A673 (cell line): ENCODE measurements around the gene GSG1L. TPM values are rescaled to one million over a fixed set of nuclear protein-coding genes. Genes with fewer than 3 reads are reported as not detected.

Experiments
- BruUV-seq: library from RNA; stranded (reverse); fragments of 400-500 nt; replicated peaks from 2 replicates; lab custom pipeline; 2021; lab: Mats Ljungman, UMichigan
- CTCF ChIA-PET: fragments of 300-600 bp; sonication (Branson Sonifier 250); formaldehyde crosslinking; loops from one replicate; lab custom pipeline; 2022; ENCODE audit warnings: antibody characterized with exemption; lab: Charles Lee
- POLR2A ChIA-PET: fragments of 300-600 bp; sonication (Branson Sonifier 250); formaldehyde crosslinking; loops from one replicate; lab custom pipeline; 2022; ENCODE audit warnings: antibody characterized with exemption; ENCODE audit not compliant: low non-redundant PET; lab: Charles Lee
- DNase-seq: peaks from one replicate; pipeline ENCODE4 v3.0.0-alpha.2; 2015; ENCODE audit warnings: low spot score
- H3K27ac ChIP-seq: fragments of 200-600 bp; sonication (generic); 2 replicates; pipeline ENCODE4 v1.5.1; 2016; ENCODE audit warnings: mixed run types, low read depth, mild to moderate bottlenecking, mixed read lengths, antibody characterized with exemption, low read length; ENCODE audit not compliant: poor library complexity, severe bottlenecking
- H3K27me3 ChIP-seq: fragments of 200-600 bp; sonication (generic); replicated peaks from 2 replicates; pipeline ENCODE4 v1.6.1; 2017; ENCODE audit warnings: mixed run types, low read depth, mild to moderate bottlenecking, mixed read lengths, antibody characterized with exemption, low read length; ENCODE audit not compliant: insufficient read depth, poor library complexity
- H3K36me3 ChIP-seq: fragments of 200-600 bp; sonication (generic); 2 replicates; pipeline ENCODE4 v1.6.1; 2016; ENCODE audit warnings: mixed run types, mild to moderate bottlenecking, mixed read lengths, antibody characterized with exemption, low read length; ENCODE audit not compliant: insufficient read depth, poor library complexity, severe bottlenecking
- H3K4me1 ChIP-seq: fragments of 200-600 bp; sonication (generic); 2 replicates; pipeline ENCODE4 v1.6.1; 2017; ENCODE audit warnings: mixed run types, mild to moderate bottlenecking, mixed read lengths, antibody characterized with exemption, low read length; ENCODE audit not compliant: insufficient read depth, poor library complexity, severe bottlenecking
- H3K4me3 ChIP-seq: fragments of 200-600 bp; sonication (generic); 2 replicates; pipeline ENCODE4 v1.5.1; 2016; ENCODE audit warnings: low read depth, mixed run types, mild to moderate bottlenecking, mixed read lengths, low read length; ENCODE audit not compliant: poor library complexity, severe bottlenecking
- H3K9me3 ChIP-seq: fragments of 200-600 bp; sonication (generic); 2 replicates; pipeline ENCODE4 v1.6.1; 2016; ENCODE audit warnings: mixed run types, low read depth, mild to moderate bottlenecking, mixed read lengths, antibody characterized with exemption, low read length; ENCODE audit not compliant: poor library complexity, severe bottlenecking
- CTCF ChIP-seq: fragments of 300-800, 200-600 bp; sonication (generic); conservative IDR thresholded peaks from 2 replicates; pipeline ENCODE4 v1.5.1; 2017; ENCODE audit warnings: low read depth, mild to moderate bottlenecking, antibody characterized with exemption, low read length, moderate library complexity, mixed read lengths
- EZH2 ChIP-seq: fragments of 200-600 bp; sonication (generic); IDR thresholded peaks from 2 replicates; pipeline ENCODE4 v1.6.1; 2017; ENCODE audit warnings: borderline replicate concordance, low read depth, mild to moderate bottlenecking, mixed read lengths, antibody characterized with exemption, low read length; ENCODE audit not compliant: poor library complexity, severe bottlenecking
- intact Hi-C: fragments of 100-400 bp; cut with micrococcal nuclease; formaldehyde crosslinking; loops from one replicate; pipeline ENCODE4 v1.10.0; 2022; ENCODE audit not compliant: unreplicated experiment
- total RNA-seq: library from RNA; stranded (reverse); gene quantifications from 2 replicates; pipeline ENCODE4 v1.2.3, GENCODE V29; 2021

The GSG1L gene
- total RNA-seq, 1 experiment from 2014 or later = not detected

- Histone ChIP-seq H3K4me1 (no peaks in the 10 kb centered on the region), H3K27me3 (peaks cover 18% of the 10 kb centered on the region), H3K9me3 (no peaks in the 10 kb centered on the region), H3K36me3 (no peaks in the 10 kb centered on the region), H3K27ac (no peak overlapping the region), H3K4me3 (no peak overlapping the region)
- intact Hi-C loops = loop anchor here (10.0 kb wide), 1 partner anchor 56 kb away; no protein-coding TSS in a partner anchor
- ChIA-PET CTCF (no interaction called here), POLR2A (no interaction called here)
- no peak for DNase-seq
- no TSS peak for BruUV-seq
- TF ChIP-seq EZH2 = no peak
Observed at GRCh38 chr16:27840311-27841060, 223.0 kb downstream of the GSG1L start.

DNA sequence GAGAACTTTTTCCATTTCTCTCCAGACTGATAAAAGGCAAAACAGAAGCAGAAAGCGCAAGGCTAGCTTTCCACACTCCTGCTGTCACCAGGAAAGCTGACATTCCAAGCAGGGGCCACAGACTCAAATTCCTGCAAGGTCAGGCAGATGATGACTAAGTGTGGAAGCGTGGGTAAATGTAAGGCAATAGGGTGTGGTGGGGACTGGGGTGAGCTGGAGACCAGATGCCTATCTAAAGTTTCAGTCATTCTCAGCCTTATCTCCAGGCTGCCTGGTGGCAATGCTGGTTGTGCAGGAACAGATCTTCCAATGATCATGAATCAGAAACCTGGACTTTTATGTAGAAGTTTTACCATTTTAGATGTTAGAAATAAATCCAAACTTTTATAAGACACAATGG, 224.1 kb downstream of the GSG1L start:
- H3K27ac ChIP-seq = no peak overlapping the region
- no peak overlapping the region for H3K4me3 ChIP-seq
- no TSS peak for BruUV-seq
- H3K4me1 ChIP-seq = no peaks in the 10 kb centered on the region
- H3K27me3 ChIP-seq = peaks cover 28% of the 10 kb centered on the region
- no peaks in the 10 kb centered on the region for H3K36me3 ChIP-seq
- intact Hi-C loops = no loop called here
- no peaks in the 10 kb centered on the region for H3K9me3 ChIP-seq
- POLR2A ChIA-PET = no interaction called here
- no peak for DNase-seq
- CTCF ChIA-PET = no interaction called here
- TF ChIP-seq EZH2 (no peak), CTCF (no peak)

GRCh38 chr16:27838536-27839175, 224.9 kb downstream of the GSG1L start:
- H3K36me3 ChIP-seq = no peaks in the 10 kb centered on the region
- ChIA-PET POLR2A (no interaction called here), CTCF (no interaction called here)
- intact Hi-C loops = no loop called here
- no peak for DNase-seq
- TF ChIP-seq EZH2 = no peak
- no peak for TF ChIP-seq CTCF
- H3K9me3 ChIP-seq = no peaks in the 10 kb centered on the region
- no peak overlapping the region for H3K27ac ChIP-seq
- no TSS peak for BruUV-seq
- H3K4me3 ChIP-seq = no peak overlapping the region
- no peaks in the 10 kb centered on the region for H3K4me1 ChIP-seq
- peaks cover 36% of the 10 kb centered on the region for H3K27me3 ChIP-seq
